ENCODE data around the gene IGF2R.
"Not testable (repeated sequence)": the region's sequence is repeated elsewhere in the genome, so short reads cannot be mapped to it uniquely, and the experiment has no call there.

IGF2R gene

GRCh38 chr6:159952289-159953005 lies 16.4 kb upstream of the IGF2R start:
- DNase-seq (ENCODE audit: low spot score): no peak

DNA sequence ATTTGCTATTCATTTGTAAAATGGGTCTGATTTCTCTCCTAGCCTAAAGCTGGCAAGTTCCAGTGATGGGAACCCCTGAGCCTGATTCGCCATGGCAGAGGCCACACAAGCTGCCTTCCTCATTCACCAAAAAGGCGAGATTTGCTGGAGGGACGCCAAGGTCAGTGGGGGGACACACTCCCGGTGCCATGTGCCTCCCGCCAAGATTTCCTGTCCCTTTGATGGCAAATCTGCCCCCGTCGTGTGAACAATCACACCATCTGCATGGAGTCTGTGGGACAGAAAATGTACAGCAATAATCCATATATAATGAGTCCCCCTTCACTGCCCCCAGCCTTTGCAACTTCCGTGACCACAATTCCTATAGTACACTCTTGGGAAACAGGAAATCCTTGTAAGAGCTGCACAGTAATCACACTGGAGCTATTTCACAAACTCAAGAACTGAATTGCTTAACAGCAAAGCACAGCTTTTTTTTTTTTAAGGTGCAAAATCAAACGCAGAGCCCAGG lies 15.7 kb upstream of the IGF2R start:
- DNase-seq (ENCODE audit: low spot score): no peak

- DNase-seq (ENCODE audit: low spot score): no peak
Measured at GRCh38 chr6:159955945-159956361, 12.9 kb upstream of the IGF2R start.

DNA sequence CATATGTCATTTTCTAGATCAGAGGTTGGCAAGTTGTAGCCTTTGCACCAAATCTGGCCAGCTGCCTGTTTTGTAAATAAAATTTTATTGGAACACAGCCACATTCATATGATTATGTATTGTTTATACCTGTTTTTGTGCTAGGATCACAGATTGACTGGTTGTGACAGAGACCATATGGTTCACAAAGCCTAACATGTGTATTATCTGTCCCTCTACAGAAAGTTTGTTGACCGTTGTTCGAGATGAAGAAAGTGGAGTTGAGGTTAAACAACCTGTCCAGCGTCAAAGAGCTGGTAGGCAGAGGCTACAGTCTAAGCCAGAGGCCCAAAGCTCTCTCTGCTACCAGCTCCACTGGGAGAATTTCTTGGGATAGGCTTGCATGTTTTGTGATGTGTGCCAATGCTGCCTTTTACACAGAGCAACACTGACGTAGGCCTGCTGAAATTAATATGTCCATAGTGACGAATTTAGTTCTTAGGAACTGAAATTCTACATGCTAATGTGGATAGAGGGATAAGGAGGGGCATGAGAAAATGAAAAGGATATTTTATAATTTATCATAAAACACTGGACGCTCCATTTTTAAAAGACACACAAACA lies 11.7 kb upstream of the IGF2R start:
- no peak for DNase-seq (ENCODE audit: low spot score)

- DNase-seq (ENCODE audit: low spot score): no peak
Measured at GRCh38 chr6:159959165-159959975, 9.5 kb upstream of the IGF2R start.

DNA sequence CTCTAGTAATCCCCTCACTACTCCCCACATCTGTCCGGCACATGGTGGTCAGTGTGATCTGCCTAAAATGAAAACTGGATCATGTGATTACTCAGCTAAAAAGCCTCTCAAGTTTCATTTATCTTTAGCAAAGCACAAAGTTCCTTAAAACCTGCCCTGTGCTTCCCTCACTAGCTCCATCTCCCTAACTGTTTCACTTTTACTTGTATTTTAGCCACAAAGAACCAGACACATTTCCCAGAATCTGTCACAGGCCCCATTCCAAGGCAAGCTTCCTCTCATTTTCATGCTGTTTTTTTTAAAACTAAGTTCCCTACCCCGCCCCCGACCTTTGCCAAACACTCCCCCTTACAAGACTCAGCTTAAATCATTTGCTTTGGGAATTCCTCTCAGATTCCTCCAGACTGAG lies 8.9 kb upstream of the IGF2R start:
- DNase-seq (ENCODE audit: low spot score): no peak

GRCh38 chr6:159960485-159960884 lies 8.4 kb upstream of the IGF2R start:
- DNase-seq (ENCODE audit: low spot score): no peak

- no peak for DNase-seq (ENCODE audit: low spot score)
Measured at GRCh38 chr6:159961528-159961927, 7.4 kb upstream of the IGF2R start.

DNA sequence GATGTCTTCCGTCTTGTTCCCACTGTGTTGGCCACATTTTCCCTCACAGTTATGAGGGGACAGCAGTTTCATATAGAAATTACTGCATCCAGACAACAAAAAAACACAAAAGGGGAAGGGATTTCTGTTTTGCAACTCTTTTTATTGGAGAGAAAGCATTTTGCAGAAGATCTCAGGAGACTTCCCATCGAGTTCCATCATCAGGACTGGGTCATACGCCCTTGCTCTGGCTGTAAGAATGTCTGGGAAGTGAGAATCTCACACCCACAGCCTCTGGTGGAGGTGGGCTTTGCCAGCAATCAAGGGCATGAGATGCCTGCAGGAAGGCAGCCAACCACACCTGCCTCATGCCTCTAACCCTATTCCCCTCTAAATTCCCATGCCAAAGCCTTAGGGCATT lies 5.8 kb upstream of the IGF2R start:
- no peak for DNase-seq (ENCODE audit: low spot score)

GRCh38 chr6:159964046-159964445 lies 4.8 kb upstream of the IGF2R start:
- DNase-seq (ENCODE audit: low spot score): no peak

- DNase-seq (ENCODE audit: low spot score): peak; percentile 42
Measured at GRCh38 chr6:159966339-159966738, 2.5 kb upstream of the IGF2R start.

GRCh38 chr6:159966981-159967380 lies 1.9 kb upstream of the IGF2R start:
- DNase-seq (ENCODE audit: low spot score): no peak

DNA sequence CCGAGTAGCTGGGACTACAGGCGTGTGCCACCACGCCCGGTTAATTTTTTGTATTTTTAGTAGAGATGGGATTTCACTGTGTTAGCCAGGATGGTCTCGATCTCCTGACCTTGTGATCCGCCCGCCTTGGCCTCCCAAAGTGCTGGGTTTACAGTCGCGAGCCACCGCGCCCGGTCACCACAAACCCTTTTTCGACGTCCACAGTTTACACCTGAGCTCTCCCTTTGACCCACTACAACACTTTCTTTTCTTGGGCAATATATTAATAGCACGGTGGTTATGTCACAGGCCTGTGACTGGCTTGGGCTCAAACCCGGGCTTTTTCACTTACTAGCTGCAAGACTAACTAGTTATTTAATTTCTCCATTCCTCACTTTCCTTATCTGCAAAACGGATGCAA lies 1.3 kb upstream of the IGF2R start:
- not testable (repeated sequence) for DNase-seq (ENCODE audit: low spot score)

- peak; percentile 55 for DNase-seq (ENCODE audit: low spot score)
Measured at GRCh38 chr6:159969204-159969912, 476 bp downstream of the IGF2R start.

- DNase-seq (ENCODE audit: low spot score): peak; percentile 53
Measured at GRCh38 chr6:159969921-159970320, 1.0 kb downstream of the IGF2R start.

GRCh38 chr6:159970659-159971063 lies 1.8 kb downstream of the IGF2R start:
- DNase-seq (ENCODE audit: low spot score): no peak

- no peak for DNase-seq (ENCODE audit: low spot score)
Measured at GRCh38 chr6:159971341-159972178, 2.7 kb downstream of the IGF2R start.

DNA sequence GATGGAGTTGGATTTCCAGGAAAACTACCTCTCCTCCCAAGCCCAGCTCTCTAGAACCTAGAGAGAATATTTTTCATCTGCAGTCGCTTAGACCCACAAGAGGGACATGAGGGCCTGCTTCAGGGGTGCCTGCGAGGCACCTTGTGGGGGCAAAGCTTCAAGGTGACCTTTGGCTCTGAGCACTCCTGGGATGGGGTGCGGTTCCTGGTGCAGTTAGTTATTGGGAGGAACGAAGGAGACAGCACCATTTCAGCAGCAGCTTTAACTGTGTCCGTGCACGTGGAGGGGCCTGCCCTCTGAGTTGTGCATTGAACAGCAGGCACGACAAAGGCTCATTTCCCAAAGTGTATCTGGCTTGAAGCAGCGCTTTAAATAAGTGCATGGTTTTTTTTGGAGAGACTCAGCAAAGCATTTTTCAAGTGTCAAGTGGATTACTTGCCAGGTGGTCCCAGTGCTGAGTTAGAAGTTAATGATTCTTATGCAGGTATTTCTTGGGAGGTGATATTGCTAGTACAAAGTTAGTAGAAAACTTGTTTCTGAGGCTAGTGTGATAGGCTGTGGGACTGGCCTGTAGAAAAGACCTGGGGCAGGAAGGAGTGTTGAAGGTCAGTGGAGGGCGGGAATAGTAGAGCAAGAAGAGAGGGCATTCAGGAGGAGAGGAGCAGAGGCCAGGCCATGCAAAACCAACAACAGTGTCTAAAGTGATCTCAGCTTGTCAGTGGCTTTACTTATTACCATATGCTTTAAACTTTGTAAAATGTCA lies 3.8 kb downstream of the IGF2R start:
- no peak for DNase-seq (ENCODE audit: low spot score)

- DNase-seq (ENCODE audit: low spot score): no peak
Measured at GRCh38 chr6:159973406-159973805, 4.5 kb downstream of the IGF2R start.

GRCh38 chr6:159973951-159974350 lies 5.1 kb downstream of the IGF2R start:
- DNase-seq (ENCODE audit: low spot score): peak; percentile 56

GRCh38 chr6:159974932-159975331 lies 6.0 kb downstream of the IGF2R start:
- DNase-seq (ENCODE audit: low spot score): no peak
